ENCODE data around the gene TUBA1B.
"Not testable (repeated sequence)": the region's sequence is repeated elsewhere in the genome, so short reads cannot be mapped to it uniquely, and the experiment has no call there.

TUBA1B gene

GRCh38 chr12:49131051-49131893, at the start of gene TUBA1B:
Gene TUBA1B, minus strand, starts transcription at chr12:49131395. Its CDS starts 95 bp downstream, at chr12:49131300.
- H3K4me1 Mint-ChIP-seq (ENCODE audit: low read depth), result peaks cover 37% of the 10 kb centered on the region
- peak; percentile 90 for DNase-seq (ENCODE audit: low spot score)
- H3K4me3 Mint-ChIP-seq, result peak within 1 kb of the TSS; percentile 99
- peak within 1 kb of the TSS; percentile 98 for H3K27ac Mint-ChIP-seq
- peaks cover 46% of the 10 kb centered on the region for H3K36me3 Mint-ChIP-seq (ENCODE audit: low read depth)
- peaks cover 3% of the 10 kb centered on the region for H3K27me3 Mint-ChIP-seq (ENCODE audit: low read depth)
- H3K9me3 Mint-ChIP-seq, result no peaks in the 10 kb centered on the region

GRCh38 chr12:49174218-49174617, 43.0 kb upstream of the TUBA1B start:
- Mint-ChIP-seq H3K27ac (no peak overlapping the region), H3K4me3 (no peak overlapping the region), H3K4me1 (ENCODE audit: low read depth) (no peaks in the 10 kb centered on the region), H3K36me3 (ENCODE audit: low read depth) (no peaks in the 10 kb centered on the region), H3K27me3 (ENCODE audit: low read depth) (no peaks in the 10 kb centered on the region), H3K9me3 (no peaks in the 10 kb centered on the region)
- no peak for DNase-seq (ENCODE audit: low spot score)

GRCh38 chr12:49170924-49171323, 39.7 kb upstream of the TUBA1B start:
- no peaks in the 10 kb centered on the region for H3K36me3 Mint-ChIP-seq (ENCODE audit: low read depth)
- DNase-seq (ENCODE audit: low spot score), result no peak
- no peak overlapping the region for H3K4me3 Mint-ChIP-seq
- H3K27ac Mint-ChIP-seq, result no peak overlapping the region
- H3K4me1 Mint-ChIP-seq (ENCODE audit: low read depth), result no peaks in the 10 kb centered on the region
- H3K9me3 Mint-ChIP-seq, result no peaks in the 10 kb centered on the region
- peaks cover 4% of the 10 kb centered on the region for H3K27me3 Mint-ChIP-seq (ENCODE audit: low read depth)

- H3K4me3 Mint-ChIP-seq, result no peak overlapping the region
- H3K27me3 Mint-ChIP-seq (ENCODE audit: low read depth), result peaks cover 11% of the 10 kb centered on the region
- H3K9me3 Mint-ChIP-seq, result no peaks in the 10 kb centered on the region
- no peak for DNase-seq (ENCODE audit: low spot score)
- peaks cover 2% of the 10 kb centered on the region for H3K4me1 Mint-ChIP-seq (ENCODE audit: low read depth)
- no peaks in the 10 kb centered on the region for H3K36me3 Mint-ChIP-seq (ENCODE audit: low read depth)
- H3K27ac Mint-ChIP-seq, result no peak overlapping the region
Measured at GRCh38 chr12:49165114-49165513, 33.9 kb upstream of the TUBA1B start.

- not testable (repeated sequence) for DNase-seq (ENCODE audit: low spot score); H3K27ac Mint-ChIP-seq; H3K4me3 Mint-ChIP-seq; H3K4me1 Mint-ChIP-seq (ENCODE audit: low read depth); H3K27me3 Mint-ChIP-seq (ENCODE audit: low read depth); H3K9me3 Mint-ChIP-seq; H3K36me3 Mint-ChIP-seq (ENCODE audit: low read depth)
Measured at GRCh38 chr12:49161901-49162300, 30.7 kb upstream of the TUBA1B start.

- Mint-ChIP-seq H3K27ac (no peak overlapping the region), H3K4me3 (no peak overlapping the region), H3K4me1 (ENCODE audit: low read depth) (peaks cover 2% of the 10 kb centered on the region), H3K9me3 (no peaks in the 10 kb centered on the region), H3K36me3 (ENCODE audit: low read depth) (no peaks in the 10 kb centered on the region), H3K27me3 (ENCODE audit: low read depth) (peaks cover 6% of the 10 kb centered on the region)
- DNase-seq (ENCODE audit: low spot score), result no peak
Measured at GRCh38 chr12:49161092-49161795, 30.0 kb upstream of the TUBA1B start.

- Mint-ChIP-seq H3K9me3 (no peaks in the 10 kb centered on the region), H3K4me1 (ENCODE audit: low read depth) (peaks cover 2% of the 10 kb centered on the region), H3K27me3 (ENCODE audit: low read depth) (peaks cover 6% of the 10 kb centered on the region), H3K27ac (no peak overlapping the region), H3K36me3 (ENCODE audit: low read depth) (no peaks in the 10 kb centered on the region), H3K4me3 (no peak overlapping the region)
- DNase-seq (ENCODE audit: low spot score), result no peak
Measured at GRCh38 chr12:49160399-49160798, 29.2 kb upstream of the TUBA1B start.

- Mint-ChIP-seq H3K27ac (no peak overlapping the region), H3K36me3 (ENCODE audit: low read depth) (no peaks in the 10 kb centered on the region), H3K27me3 (ENCODE audit: low read depth) (no peaks in the 10 kb centered on the region), H3K4me3 (no peak overlapping the region), H3K4me1 (ENCODE audit: low read depth) (peaks cover 3% of the 10 kb centered on the region), H3K9me3 (no peaks in the 10 kb centered on the region)
- no peak for DNase-seq (ENCODE audit: low spot score)
Measured at GRCh38 chr12:49154221-49154620, 23.0 kb upstream of the TUBA1B start.

GRCh38 chr12:49147384-49147783, 16.2 kb upstream of the TUBA1B start:
- no peaks in the 10 kb centered on the region for H3K27me3 Mint-ChIP-seq (ENCODE audit: low read depth)
- H3K4me3 Mint-ChIP-seq, result no peak overlapping the region
- peaks cover 3% of the 10 kb centered on the region for H3K4me1 Mint-ChIP-seq (ENCODE audit: low read depth)
- H3K27ac Mint-ChIP-seq, result no peak overlapping the region
- H3K9me3 Mint-ChIP-seq, result no peaks in the 10 kb centered on the region
- peaks cover 2% of the 10 kb centered on the region for H3K36me3 Mint-ChIP-seq (ENCODE audit: low read depth)
- no peak for DNase-seq (ENCODE audit: low spot score)

- Mint-ChIP-seq H3K27me3 (ENCODE audit: low read depth) (no peaks in the 10 kb centered on the region), H3K27ac (no peak overlapping the region), H3K36me3 (ENCODE audit: low read depth) (peaks cover 3% of the 10 kb centered on the region), H3K9me3 (no peaks in the 10 kb centered on the region), H3K4me3 (no peak overlapping the region), H3K4me1 (ENCODE audit: low read depth) (peaks cover 3% of the 10 kb centered on the region)
- DNase-seq (ENCODE audit: low spot score), result no peak
Measured at GRCh38 chr12:49146406-49146805, 15.2 kb upstream of the TUBA1B start.

- no peaks in the 10 kb centered on the region for H3K27me3 Mint-ChIP-seq (ENCODE audit: low read depth)
- H3K36me3 Mint-ChIP-seq (ENCODE audit: low read depth), result peaks cover 5% of the 10 kb centered on the region
- H3K9me3 Mint-ChIP-seq, result no peaks in the 10 kb centered on the region
- no peak overlapping the region for H3K4me3 Mint-ChIP-seq
- no peak for DNase-seq (ENCODE audit: low spot score)
- no peak overlapping the region for H3K27ac Mint-ChIP-seq
- H3K4me1 Mint-ChIP-seq (ENCODE audit: low read depth), result no peaks in the 10 kb centered on the region
Measured at GRCh38 chr12:49144384-49144783, 13.2 kb upstream of the TUBA1B start.

GRCh38 chr12:49138999-49139398, 7.8 kb upstream of the TUBA1B start:
- H3K4me1 Mint-ChIP-seq (ENCODE audit: low read depth), result peaks cover 7% of the 10 kb centered on the region
- no peak overlapping the region for H3K4me3 Mint-ChIP-seq
- peaks cover 4% of the 10 kb centered on the region for H3K36me3 Mint-ChIP-seq (ENCODE audit: low read depth)
- H3K27me3 Mint-ChIP-seq (ENCODE audit: low read depth), result no peaks in the 10 kb centered on the region
- DNase-seq (ENCODE audit: low spot score), result no peak
- H3K9me3 Mint-ChIP-seq, result no peaks in the 10 kb centered on the region
- H3K27ac Mint-ChIP-seq, result no peak overlapping the region

- no peak for DNase-seq (ENCODE audit: low spot score)
Measured at GRCh38 chr12:49138587-49138986, 7.4 kb upstream of the TUBA1B start.

GRCh38 chr12:49137476-49137875, 6.3 kb upstream of the TUBA1B start:
- Mint-ChIP-seq H3K4me1 (ENCODE audit: low read depth) (peaks cover 19% of the 10 kb centered on the region), H3K4me3 (no peak overlapping the region), H3K27me3 (ENCODE audit: low read depth) (no peaks in the 10 kb centered on the region), H3K9me3 (no peaks in the 10 kb centered on the region), H3K36me3 (ENCODE audit: low read depth) (peaks cover 4% of the 10 kb centered on the region), H3K27ac (no peak overlapping the region)
- no peak for DNase-seq (ENCODE audit: low spot score)

More at GRCh38 chr12:49138587-49138986, 7.4 kb upstream of the TUBA1B start:
- no peaks in the 10 kb centered on the region for H3K9me3 Mint-ChIP-seq
- no peak overlapping the region for H3K27ac Mint-ChIP-seq
- peaks cover 4% of the 10 kb centered on the region for H3K36me3 Mint-ChIP-seq (ENCODE audit: low read depth)
- no peak overlapping the region for H3K4me3 Mint-ChIP-seq
- peaks cover 9% of the 10 kb centered on the region for H3K4me1 Mint-ChIP-seq (ENCODE audit: low read depth)
- H3K27me3 Mint-ChIP-seq (ENCODE audit: low read depth), result no peaks in the 10 kb centered on the region

Measured in T-helper 2 cell treated with Interferon-gamma antibody and Interleukin-4, amounts not matched to agents 5 μg/mL and 100 μg/mL, for 36 hours (primary cell).